Immature natural killer cell (primary cell): ENCODE data around the gene ZP2. TPM values are rescaled to one million over a fixed set of nuclear protein-coding genes. Genes with fewer than 3 reads are reported as not detected.
"Not testable (repeated sequence)": the region's sequence is repeated elsewhere in the genome, so short reads cannot be mapped to it uniquely, and the experiment has no call there.

Source experiments
- DNase-seq, 3 donors: peaks; one replicate each; pipeline ENCODE4 v3.0.0; 2022; ENCODE audit warnings: mixed read lengths in 1 of 3
- H3K27ac Mint-ChIP-seq, 6 donors: one replicate each; pipeline ENCODE4 v1.8.0; 2020; ENCODE audit warnings: mixed read lengths in 6 of 6, mild to moderate bottlenecking in 5 of 6, inconsistent platforms in 4 of 6, moderate library complexity in 3 of 6
- H3K27me3 Mint-ChIP-seq, 3 donors: one replicate each; pipeline ENCODE4 v1.8.0; 2020 to 2021; ENCODE audit warnings: low read depth in 3 of 3, mild to moderate bottlenecking in 3 of 3, mixed read lengths in 3 of 3, moderate library complexity in 3 of 3, inconsistent platforms in 1 of 3
- H3K36me3 Mint-ChIP-seq, 3 donors: one replicate each; pipeline ENCODE4 v1.8.0; 2020; ENCODE audit warnings: mixed read lengths in 3 of 3, inconsistent platforms in 2 of 3, mild to moderate bottlenecking in 2 of 3
- H3K4me1 Mint-ChIP-seq, 2 donors: one replicate each; pipeline ENCODE4 v1.8.0; 2020; ENCODE audit warnings: inconsistent platforms in 2 of 2, mild to moderate bottlenecking in 2 of 2, mixed read lengths in 2 of 2, moderate library complexity in 1 of 2
- H3K4me3 Mint-ChIP-seq, 5 donors: one replicate each; pipeline ENCODE4 v1.8.0; 2020; ENCODE audit warnings: mild to moderate bottlenecking in 5 of 5, mixed read lengths in 5 of 5, inconsistent platforms in 3 of 5, moderate library complexity in 3 of 5
- H3K9me3 Mint-ChIP-seq, 6 donors: one replicate each; pipeline ENCODE4 v1.8.0; 2020; ENCODE audit warnings: mild to moderate bottlenecking in 6 of 6, mixed read lengths in 6 of 6, inconsistent platforms in 4 of 6, moderate library complexity in 3 of 6
- polyA plus RNA-seq, 3 donors: library from polyadenylated mRNA; unstranded; fragments of 300-500 nt; fragmentation: Illumina TruSeq; gene quantifications; one replicate each; pipeline ENCODE4 v1.2.3, GENCODE V29; 2021

The ZP2 gene
- polyA plus RNA-seq, 3 donors from 2014 or later = not detected

DNA sequence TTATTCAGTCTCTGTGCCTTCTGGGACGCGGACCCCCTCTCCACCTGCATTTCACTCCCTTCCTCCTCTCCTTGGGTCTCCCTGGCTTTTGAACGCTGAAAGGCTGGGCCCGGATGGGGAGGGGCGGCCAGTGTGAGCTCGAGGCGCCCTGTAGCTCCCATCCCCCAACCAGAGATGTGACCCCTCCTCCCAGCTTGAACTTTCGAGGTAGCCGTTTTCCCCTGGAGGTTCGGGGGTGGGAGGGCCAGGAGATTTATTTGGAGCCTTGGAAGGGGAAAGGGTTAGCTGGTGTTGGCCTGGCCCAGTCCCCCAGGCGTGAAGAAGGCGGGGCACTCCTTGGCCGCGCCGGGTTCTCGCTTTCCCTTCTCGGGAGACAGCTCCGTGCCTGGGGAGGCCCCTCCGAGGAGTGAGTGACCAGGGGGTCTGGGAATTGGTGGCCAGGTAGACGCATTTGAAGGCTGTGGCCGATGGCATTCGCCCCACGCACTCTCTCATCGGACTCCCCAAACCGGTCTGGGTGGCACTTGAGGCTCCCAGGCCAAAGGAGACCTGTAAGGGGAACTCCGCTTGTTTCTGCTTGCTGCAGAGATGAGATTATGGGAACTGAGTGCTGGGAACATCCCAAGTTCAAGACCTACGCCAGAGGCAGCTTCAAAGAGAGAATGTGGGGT is 52.0 kb downstream of the ZP2 start:
- Mint-ChIP-seq H3K36me3 (peaks cover 0 to 3% (median 0%) of the 10 kb centered on the region in 3 donors), H3K27ac (peak overlapping the region in 4 of 6 donors; percentile 16 to 79 (median 72)), H3K4me3 (peak overlapping the region; percentile 88 to 92 (median 89)), H3K9me3 (no peaks in the 10 kb centered on the region), H3K27me3 (no peaks in the 10 kb centered on the region), H3K4me1 (peaks cover 22 to 25% of the 10 kb centered on the region in 2 donors)
- DNase-seq = peak in 2 of 3 donors; percentile 2 to 6

DNA sequence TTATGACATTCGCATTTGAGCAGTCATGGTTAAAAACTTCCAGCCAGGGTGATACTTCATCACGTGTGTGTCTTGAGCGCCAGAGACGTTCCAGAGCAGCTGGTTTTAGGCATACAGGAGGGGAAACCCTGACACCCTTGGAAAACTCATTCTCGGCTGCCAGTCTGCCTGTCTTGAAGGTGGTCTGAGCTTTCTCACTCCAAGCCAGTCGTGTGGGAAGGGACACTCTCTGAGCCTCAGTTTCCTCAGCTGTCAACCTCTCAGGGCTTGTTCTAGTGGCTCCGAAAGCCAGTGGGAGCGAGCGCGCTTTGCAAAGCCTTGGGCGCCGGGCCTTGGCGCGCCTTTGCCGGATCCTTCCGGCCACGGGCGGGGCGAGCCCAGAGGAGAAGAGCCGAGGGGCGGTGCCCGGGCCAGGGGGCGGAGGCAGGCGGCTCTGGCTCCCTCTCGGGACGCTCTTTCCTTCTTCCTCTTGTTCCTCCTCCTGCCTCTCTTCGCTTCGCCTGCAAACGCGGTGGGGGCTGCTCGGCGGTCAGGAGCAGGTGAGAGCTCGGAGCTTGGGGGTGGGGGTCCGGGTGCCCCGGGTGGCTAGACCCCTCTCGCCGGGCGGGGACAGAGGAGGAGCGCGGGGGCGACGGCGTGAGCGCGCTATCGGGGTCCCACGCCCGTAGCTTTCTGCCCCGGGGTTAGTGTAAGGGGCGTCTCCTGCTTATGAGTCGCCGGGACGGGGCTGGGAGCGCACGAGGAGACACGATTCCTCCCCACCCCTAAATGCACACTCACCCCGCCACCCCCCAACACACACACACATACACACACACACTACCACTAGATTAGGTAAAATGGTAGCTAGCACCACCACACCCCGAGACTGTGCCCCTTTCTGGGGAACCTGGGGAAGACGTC is 52.9 kb downstream of the ZP2 start, which contains the start of gene LDAF1:
Gene LDAF1 (plus strand): TSS at position 467 of the 903 bp plus-strand sequence. CDS start 2,509 bp downstream, outside the sequence.
- Mint-ChIP-seq H3K27me3 (no peaks in the 10 kb centered on the region), H3K4me1 (peaks cover 22 to 25% of the 10 kb centered on the region in 2 donors), H3K4me3 (peak within 1 kb of the TSS; percentile 88 to 92 (median 89)), H3K27ac (peak within 1 kb of the TSS in 5 of 6 donors; percentile 18 to 83 (median 70)), H3K36me3 (peaks cover 0 to 3% (median 0%) of the 10 kb centered on the region in 3 donors), H3K9me3 (no peaks in the 10 kb centered on the region)
- DNase-seq = peak; percentile 53 to 69 (median 68)

DNA sequence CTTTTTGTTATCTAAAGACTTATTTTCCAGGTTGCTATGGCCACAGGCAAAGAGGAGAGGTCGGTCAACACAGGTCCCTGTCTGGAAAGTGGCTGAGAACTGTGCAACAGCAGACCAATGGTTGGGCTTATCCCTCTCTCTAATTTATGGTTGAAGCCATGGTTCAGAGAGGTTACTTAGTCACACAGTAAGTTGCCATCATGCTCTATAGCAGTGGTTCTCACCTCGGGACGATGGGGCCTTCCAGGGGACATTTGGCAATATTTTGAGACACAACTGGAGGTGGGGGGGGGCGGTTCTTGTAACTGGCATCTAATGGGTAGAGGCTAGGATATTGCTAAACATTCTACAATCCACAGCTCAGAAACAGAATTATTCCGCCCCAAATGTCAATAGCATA is 53.7 kb downstream of the ZP2 start:
- Mint-ChIP-seq H3K27ac (peak overlapping the region in 1 of 6 donors; percentile 49), H3K36me3 (no peaks in the 10 kb centered on the region), H3K4me3 (peak overlapping the region; percentile 88 to 92 (median 89)), H3K4me1 (peaks cover 22 to 25% of the 10 kb centered on the region in 2 donors), H3K9me3 (no peaks in the 10 kb centered on the region), H3K27me3 (no peaks in the 10 kb centered on the region)
- DNase-seq = no peak

GRCh38 chr16:21156767-21157467 is 54.5 kb downstream of the ZP2 start:
- no peak for DNase-seq
- Mint-ChIP-seq H3K36me3 (no peaks in the 10 kb centered on the region), H3K27me3 (no peaks in the 10 kb centered on the region), H3K4me1 (peaks cover 22 to 25% of the 10 kb centered on the region in 2 donors), H3K9me3 (no peaks in the 10 kb centered on the region), H3K4me3 (peak overlapping the region in 4 of 5 donors; percentile 38 to 52 (median 46)), H3K27ac (no peak overlapping the region)

- H3K4me3 Mint-ChIP-seq, H3K27ac Mint-ChIP-seq, H3K9me3 Mint-ChIP-seq, H3K36me3 Mint-ChIP-seq, H3K27me3 Mint-ChIP-seq, DNase-seq: not testable (repeated sequence)
- peaks cover 22 to 25% of the 10 kb centered on the region in 2 donors for H3K4me1 Mint-ChIP-seq
These were observed 55.4 kb downstream of the ZP2 start for GRCh38 chr16:21156011-21156410.

- H3K9me3 Mint-ChIP-seq, H3K27ac Mint-ChIP-seq, H3K36me3 Mint-ChIP-seq, H3K4me1 Mint-ChIP-seq, H3K4me3 Mint-ChIP-seq, DNase-seq, H3K27me3 Mint-ChIP-seq: not testable (repeated sequence)
These were observed 58.1 kb downstream of the ZP2 start for GRCh38 chr16:21153124-21153729.

DNA sequence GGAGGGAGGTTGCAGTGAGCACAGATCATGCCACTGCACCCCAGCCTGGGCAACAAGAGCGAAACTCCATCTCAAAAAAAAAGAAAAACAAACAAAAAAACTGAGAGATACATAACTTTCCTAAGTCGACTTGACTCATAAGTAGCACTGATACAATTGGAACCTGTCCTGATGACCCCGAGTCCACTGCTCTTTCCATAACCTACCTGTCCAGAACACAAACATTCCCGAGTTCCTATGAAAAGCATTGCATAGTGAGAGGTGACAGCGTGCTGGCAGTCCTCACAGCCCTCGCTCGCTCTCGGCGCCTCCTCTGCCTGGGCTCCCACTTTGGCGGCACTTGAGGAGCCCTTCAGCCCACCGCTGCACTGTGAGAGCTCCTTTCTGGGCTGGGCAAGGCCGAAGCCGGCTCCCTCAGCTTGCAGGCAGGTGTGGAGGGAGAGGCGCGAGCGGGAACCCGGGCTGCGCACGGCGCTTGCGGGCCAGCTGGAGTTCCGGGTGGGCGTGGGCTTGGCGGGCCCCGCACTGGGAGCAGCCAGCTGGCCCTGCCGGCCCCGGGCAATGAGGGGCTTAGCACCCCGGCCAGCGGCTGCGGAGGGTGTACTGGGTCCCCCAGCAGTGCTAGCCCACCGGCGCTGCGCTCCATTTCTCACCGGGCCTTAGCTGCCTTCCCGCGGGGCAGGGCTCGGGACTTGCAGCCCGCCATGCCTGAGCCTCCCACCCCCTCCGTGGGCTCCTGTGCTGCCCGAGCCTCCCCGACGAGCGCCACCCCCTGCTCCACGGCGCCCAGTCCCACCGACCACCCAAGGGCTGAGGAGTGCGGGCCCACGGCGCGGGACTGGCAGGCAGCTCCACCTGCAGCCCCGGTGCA is 59.0 kb downstream of the ZP2 start:
- H3K36me3 Mint-ChIP-seq, H3K4me1 Mint-ChIP-seq, H3K27me3 Mint-ChIP-seq, H3K9me3 Mint-ChIP-seq, H3K4me3 Mint-ChIP-seq, DNase-seq, H3K27ac Mint-ChIP-seq: not testable (repeated sequence)

DNA sequence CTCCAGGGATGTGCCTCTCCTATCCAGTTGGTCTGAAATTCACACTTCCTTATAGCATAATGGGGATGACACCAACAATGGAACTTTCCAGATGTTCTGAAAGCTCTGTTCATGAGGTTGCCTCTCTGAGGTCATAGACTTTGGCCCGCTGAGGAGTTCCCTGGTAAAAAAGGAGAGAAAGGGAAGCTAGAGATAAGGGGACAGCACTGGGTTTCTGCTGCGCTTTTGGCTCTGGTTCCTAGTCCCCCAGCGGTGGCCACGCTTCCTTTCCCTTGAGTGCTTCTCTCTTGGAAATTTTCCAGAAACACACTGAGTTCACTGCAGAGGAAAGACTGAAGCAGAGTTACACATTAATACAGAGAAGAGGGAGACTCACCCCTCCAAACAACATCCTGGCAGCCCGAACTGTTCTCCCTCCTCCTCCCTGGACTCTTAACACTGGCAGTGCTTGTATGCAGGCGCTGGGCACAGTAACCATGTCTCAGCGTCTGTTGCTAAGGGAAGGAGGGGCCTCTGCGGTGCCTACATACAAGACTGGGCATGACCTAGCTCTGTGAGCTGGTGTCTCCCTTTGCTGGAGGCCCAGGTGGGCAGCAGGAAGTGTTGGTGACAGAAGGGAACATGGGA is 60.9 kb downstream of the ZP2 start, which contains the start of gene DNAH3:
Gene DNAH3 (minus strand): TSS at position 472 of the 627 bp plus-strand sequence. CDS start 527 bp downstream, outside the sequence.
- DNase-seq = no peak
- H3K27ac Mint-ChIP-seq = no peak within 1 kb of the TSS
- H3K9me3 Mint-ChIP-seq = no peaks in the 10 kb centered on the region
- H3K4me1 Mint-ChIP-seq = no peaks in the 10 kb centered on the region
- no peaks in the 10 kb centered on the region for H3K36me3 Mint-ChIP-seq
- peaks cover 2 to 10% (median 7%) of the 10 kb centered on the region in 3 donors for H3K27me3 Mint-ChIP-seq
- no peak within 1 kb of the TSS for H3K4me3 Mint-ChIP-seq

Other genes starting within 250 kb of the ZP2 start
- under 1 TPM in 1 of 3 donors, not detected in 2; 0.02 TPM for gene DNAH3, start 60.7 kb downstream of the ZP2 start, polyA plus RNA-seq
- gene LDAF1, start 52.9 kb downstream of the ZP2 start, polyA plus RNA-seq = 10 to 100 TPM in 2 of 3 donors, 1 to 10 TPM in 1; 8.2 to 17.5 (median 16.4) TPM
- gene ANKS4B, start 22.1 kb upstream of the ZP2 start, polyA plus RNA-seq = not detected
- not detected for gene CRYM, start 66.7 kb upstream of the ZP2 start, polyA plus RNA-seq